GM08714 (cell line): ENCODE data around the gene ANK2.
"Not testable (repeated sequence)": the region's sequence is repeated elsewhere in the genome, so short reads cannot be mapped to it uniquely, and the experiment has no call there.

Experiments
- H3K4me3 ChIP-seq: fragments of 200-500 bp; sonication (Bioruptor generic); 2 replicates; pipeline ENCODE4 v1.5.1; 2014; ENCODE audit warnings: mild to moderate bottlenecking, low read length, inconsistent platforms
- ZNF274 ChIP-seq: IDR thresholded peaks from 2 replicates; pipeline ENCODE4 v1.6.1; 2012; ENCODE audit warnings: mild to moderate bottlenecking, low read depth, low read length

ANK2 gene

GRCh38 chr4:113064244-113064643, 14.8 kb downstream of the ANK2 start:
- TF ChIP-seq ZNF274, result no peak
- H3K4me3 ChIP-seq, result no peak overlapping the region

- no peak for TF ChIP-seq ZNF274
Observed at GRCh38 chr4:113065629-113066028, 16.2 kb downstream of the ANK2 start.

GRCh38 chr4:113068771-113069170, 19.3 kb downstream of the ANK2 start:
- not testable (repeated sequence) for H3K4me3 ChIP-seq

More at GRCh38 chr4:113065629-113066028, 16.2 kb downstream of the ANK2 start:
- no peak overlapping the region for H3K4me3 ChIP-seq

- TF ChIP-seq ZNF274, result no peak
- H3K4me3 ChIP-seq, result no peak overlapping the region
Observed at GRCh38 chr4:113069212-113069892, 19.9 kb downstream of the ANK2 start.

GRCh38 chr4:113070755-113071154, 21.3 kb downstream of the ANK2 start:
- no peak for TF ChIP-seq ZNF274
- H3K4me3 ChIP-seq, result no peak overlapping the region

GRCh38 chr4:113071274-113071673, 21.8 kb downstream of the ANK2 start:
- no peak for TF ChIP-seq ZNF274
- no peak overlapping the region for H3K4me3 ChIP-seq

GRCh38 chr4:113071805-113072204, 22.4 kb downstream of the ANK2 start:
- TF ChIP-seq ZNF274, result no peak
- no peak overlapping the region for H3K4me3 ChIP-seq

- no peak for TF ChIP-seq ZNF274
- H3K4me3 ChIP-seq, result no peak overlapping the region
Observed at GRCh38 chr4:113073451-113074005, 24.1 kb downstream of the ANK2 start.

- no peak for TF ChIP-seq ZNF274
- no peak overlapping the region for H3K4me3 ChIP-seq
Observed at GRCh38 chr4:113077575-113077974, 28.1 kb downstream of the ANK2 start.

- TF ChIP-seq ZNF274, result no peak
- H3K4me3 ChIP-seq, result no peak overlapping the region
Observed at GRCh38 chr4:113078066-113078465, 28.6 kb downstream of the ANK2 start.

GRCh38 chr4:113080050-113080449, 30.6 kb downstream of the ANK2 start:
- no peak for TF ChIP-seq ZNF274
- no peak overlapping the region for H3K4me3 ChIP-seq

- no peak overlapping the region for H3K4me3 ChIP-seq
- TF ChIP-seq ZNF274, result no peak
Observed at GRCh38 chr4:113080624-113081023, 31.2 kb downstream of the ANK2 start.

GRCh38 chr4:113083346-113083745, 33.9 kb downstream of the ANK2 start:
- TF ChIP-seq ZNF274, result no peak
- no peak overlapping the region for H3K4me3 ChIP-seq

- TF ChIP-seq ZNF274, result no peak
- H3K4me3 ChIP-seq, result no peak overlapping the region
Observed at GRCh38 chr4:113086172-113086695, 36.8 kb downstream of the ANK2 start.

GRCh38 chr4:113088050-113088449, 38.6 kb downstream of the ANK2 start:
- TF ChIP-seq ZNF274, result no peak
- no peak overlapping the region for H3K4me3 ChIP-seq
